ENCODE measurements around the gene ANKRD24.
"Not testable (repeated sequence)": the region's sequence is repeated elsewhere in the genome, so short reads cannot be mapped to it uniquely, and the experiment has no call there.

The ANKRD24 gene

GRCh38 chr19:4213116-4213515 lies 30.6 kb downstream of the ANKRD24 start:
- in situ Hi-C loops (cut with MboI; ENCODE audit: low pct_unique_long_range_greater_than_20kb, low sequenced_read_pairs, unreplicated experiment), result no loop called here

GRCh38 chr19:4215807-4216206 lies 33.3 kb downstream of the ANKRD24 start:
- in situ Hi-C loops (cut with MboI; ENCODE audit: low pct_unique_long_range_greater_than_20kb, low sequenced_read_pairs, unreplicated experiment), result no loop called here
- no peak for DNase-seq (ENCODE audit: low spot score)

More at GRCh38 chr19:4213116-4213515, 30.6 kb downstream of the ANKRD24 start:
- TF ChIP-seq, protein P1, sequence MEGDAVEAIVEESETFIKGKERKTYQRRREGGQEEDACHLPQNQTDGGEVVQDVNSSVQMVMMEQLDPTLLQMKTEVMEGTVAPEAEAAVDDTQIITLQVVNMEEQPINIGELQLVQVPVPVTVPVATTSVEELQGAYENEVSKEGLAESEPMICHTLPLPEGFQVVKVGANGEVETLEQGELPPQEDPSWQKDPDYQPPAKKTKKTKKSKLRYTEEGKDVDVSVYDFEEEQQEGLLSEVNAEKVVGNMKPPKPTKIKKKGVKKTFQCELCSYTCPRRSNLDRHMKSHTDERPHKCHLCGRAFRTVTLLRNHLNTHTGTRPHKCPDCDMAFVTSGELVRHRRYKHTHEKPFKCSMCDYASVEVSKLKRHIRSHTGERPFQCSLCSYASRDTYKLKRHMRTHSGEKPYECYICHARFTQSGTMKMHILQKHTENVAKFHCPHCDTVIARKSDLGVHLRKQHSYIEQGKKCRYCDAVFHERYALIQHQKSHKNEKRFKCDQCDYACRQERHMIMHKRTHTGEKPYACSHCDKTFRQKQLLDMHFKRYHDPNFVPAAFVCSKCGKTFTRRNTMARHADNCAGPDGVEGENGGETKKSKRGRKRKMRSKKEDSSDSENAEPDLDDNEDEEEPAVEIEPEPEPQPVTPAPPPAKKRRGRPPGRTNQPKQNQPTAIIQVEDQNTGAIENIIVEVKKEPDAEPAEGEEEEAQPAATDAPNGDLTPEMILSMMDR (IDR thresholded peaks at IDR 0.05; ENCODE audit: extremely low read depth, insufficient read depth, missing control alignments), result no peak
- DNase-seq (ENCODE audit: low spot score), result no peak

DNA sequence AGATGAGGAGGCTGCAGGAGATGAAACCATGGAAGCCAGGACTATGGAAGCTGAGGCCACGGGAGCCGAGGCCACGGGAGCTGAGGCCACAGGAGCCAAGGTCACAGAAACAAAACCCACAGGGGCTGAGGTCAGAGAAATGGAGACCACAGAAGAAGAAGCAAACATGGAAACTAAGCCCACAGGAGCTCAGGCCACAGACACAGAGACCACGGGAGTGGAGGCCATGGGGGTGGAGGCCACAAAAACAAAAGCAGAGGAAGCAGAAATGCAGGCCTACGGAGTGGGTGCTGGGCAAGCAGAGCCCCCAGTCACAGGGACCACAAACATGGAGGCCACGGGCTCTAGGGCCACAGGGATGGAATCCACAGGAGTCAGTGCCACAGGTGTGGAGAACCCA lies 34.4 kb downstream of the ANKRD24 start:
- in situ Hi-C loops (cut with MboI; ENCODE audit: low pct_unique_long_range_greater_than_20kb, low sequenced_read_pairs, unreplicated experiment), result no loop called here
- no peak for DNase-seq (ENCODE audit: low spot score)
- TF ChIP-seq, protein P1 (IDR thresholded peaks at IDR 0.05; ENCODE audit: extremely low read depth, insufficient read depth, missing control alignments), result no peak

More at GRCh38 chr19:4215807-4216206, 33.3 kb downstream of the ANKRD24 start:
- TF ChIP-seq, protein P1 (IDR thresholded peaks at IDR 0.05; ENCODE audit: extremely low read depth, insufficient read depth, missing control alignments), result no peak

GRCh38 chr19:4217429-4218264 lies 35.2 kb downstream of the ANKRD24 start:
- TF ChIP-seq, protein P1 (IDR thresholded peaks at IDR 0.05; ENCODE audit: extremely low read depth, insufficient read depth, missing control alignments), result no peak
- in situ Hi-C loops (cut with MboI; ENCODE audit: low pct_unique_long_range_greater_than_20kb, low sequenced_read_pairs, unreplicated experiment), result no loop called here
- DNase-seq (ENCODE audit: low spot score), result no peak

DNA sequence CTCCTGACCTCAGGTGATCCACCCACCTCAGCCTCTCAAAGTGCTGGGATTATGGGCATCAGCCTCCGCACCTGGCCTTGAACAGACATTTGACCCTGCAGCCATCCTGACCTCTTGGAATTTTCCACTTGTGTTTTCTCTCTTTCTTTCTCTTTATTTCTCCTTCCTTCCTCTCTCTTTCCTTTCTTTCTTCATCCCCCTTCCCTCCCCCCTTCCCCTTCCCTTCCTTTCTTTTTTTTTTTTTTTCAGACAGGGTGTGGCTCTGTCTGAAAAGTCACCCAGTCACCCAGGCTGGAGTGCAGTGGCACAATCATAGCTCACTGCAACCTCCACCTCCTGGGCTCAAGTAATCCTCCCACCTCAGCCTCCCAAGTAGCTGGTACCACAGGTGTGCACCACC lies 36.0 kb downstream of the ANKRD24 start:
- DNase-seq (ENCODE audit: low spot score); in situ Hi-C loops (cut with MboI; ENCODE audit: low pct_unique_long_range_greater_than_20kb, low sequenced_read_pairs, unreplicated experiment): not testable (repeated sequence)

- in situ Hi-C loops (cut with MboI; ENCODE audit: low pct_unique_long_range_greater_than_20kb, low sequenced_read_pairs, unreplicated experiment), result no loop called here
- TF ChIP-seq, protein P1 (IDR thresholded peaks at IDR 0.05; ENCODE audit: extremely low read depth, insufficient read depth, missing control alignments), result no peak
- no peak for DNase-seq (ENCODE audit: low spot score)
Measured at GRCh38 chr19:4220188-4220587, 37.7 kb downstream of the ANKRD24 start.

GRCh38 chr19:4224470-4224869 lies 42.0 kb downstream of the ANKRD24 start:
- in situ Hi-C loops (cut with MboI; ENCODE audit: low pct_unique_long_range_greater_than_20kb, low sequenced_read_pairs, unreplicated experiment), result no loop called here
- TF ChIP-seq, protein P1 (IDR thresholded peaks at IDR 0.05; ENCODE audit: extremely low read depth, insufficient read depth, missing control alignments), result no peak
- no peak for DNase-seq (ENCODE audit: low spot score)
